ENCODE data around the gene PCDHA2. TPM values are rescaled to one million over a fixed set of nuclear protein-coding genes. Genes with fewer than 3 reads are reported as not detected.

Gene PCDHA2
- total RNA-seq (2021; fragmentation: NEBNext Ultra II Directional; extraction: Animal tissue kit (Norgen Biotek cat#: 25700)), result 1.9 TPM in 2 replicates
- polyA plus RNA-seq (2011; rRNA removed), result 0.86 and 1.2 TPM in 2 replicates
- 1.3 TPM for polyA plus RNA-seq (2011; cell fraction: cytosol; rRNA removed)
- polyA plus RNA-seq (2011; cell fraction: nucleus; rRNA removed), result 2.1 TPM
- polyA plus RNA-seq (2012, experiment 1 of 2), result 1.8 to 2.9 TPM (median 2.4 TPM) in 4 replicates
- 0.24 TPM for polyA plus RNA-seq (2012, experiment 2 of 2)
- 0.99 TPM for polyA plus RNA-seq (2013, experiment 1 of 2)
- 0.85 TPM for polyA plus RNA-seq (2013, experiment 2 of 2)
- polyA minus RNA-seq (2011; rRNA and poly(A)+ RNA removed), result 3.0 and 3.4 TPM in 2 replicates
- 2.8 TPM for polyA minus RNA-seq (2011; cell fraction: cytosol; rRNA and poly(A)+ RNA removed)
- polyA minus RNA-seq (2011; cell fraction: nucleus; rRNA and poly(A)+ RNA removed), result 13.8 TPM
- long read RNA-seq, experiment 1, partial matches to known transcripts, result 0 of 1 reads
- long read RNA-seq, experiment 1, other reads (novel, unspliced or antisense), result 0 of 1 reads
- long read RNA-seq, experiment 2, result 0 reads

DNA sequence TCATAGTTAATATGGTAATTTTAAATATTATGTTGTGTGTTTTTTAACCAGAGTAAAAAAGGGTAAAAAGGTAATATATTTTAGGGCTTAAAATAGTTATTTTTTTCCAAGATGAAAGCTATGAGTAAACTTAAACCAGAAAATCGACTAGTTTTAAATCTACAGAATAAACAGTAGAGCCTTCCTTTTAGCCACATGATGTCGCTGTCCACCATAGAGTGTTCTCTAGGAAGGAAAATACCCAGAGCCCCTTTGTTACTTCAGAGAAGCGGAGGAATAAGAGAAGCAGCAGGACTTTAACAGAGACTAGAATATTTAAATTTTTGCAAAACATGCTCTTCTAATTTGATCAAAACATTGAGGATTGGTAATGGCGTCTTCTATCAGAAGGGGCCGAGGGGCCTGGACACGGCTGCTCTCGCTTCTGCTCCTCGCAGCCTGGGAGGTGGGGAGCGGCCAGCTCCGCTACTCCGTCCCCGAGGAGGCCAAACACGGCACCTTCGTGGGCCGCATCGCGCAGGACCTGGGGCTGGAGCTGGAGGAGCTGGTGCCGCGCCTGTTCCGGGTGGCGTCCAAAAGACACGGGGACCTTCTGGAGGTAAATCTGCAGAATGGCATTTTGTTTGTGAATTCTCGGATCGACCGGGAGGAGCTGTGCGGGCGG is at the start of gene PCDHA2:
Gene PCDHA2, plus strand, starts transcription at position 258 of the 664 bp plus-strand sequence.
- H4K20me1 ChIP-seq (replicated peaks in 1 of 2; ENCODE audit: control insufficient read depth in 1 of 2, insufficient read depth in 2 of 2, low read length in 2 of 2), result no peaks in the 10 kb centered on the region
- no peak within 1 kb of the TSS for H2BK12ac ChIP-seq (ENCODE audit: low read depth, low read length)
- no peak within 1 kb of the TSS for H3K4ac ChIP-seq (replicated peaks; ENCODE audit: insufficient read length, low read depth, low read length)
- H3K9ac ChIP-seq (replicated peaks in 1 of 4; ENCODE audit: extremely low read depth in 1 of 4, low read depth in 3 of 4, low read length in 3 of 4), result no peak within 1 kb of the TSS; a peak in 1 of 7 replicates
- no peaks in the 10 kb centered on the region for H3K79me1 ChIP-seq (ENCODE audit: low read depth, low read length)
- H2BK120ac ChIP-seq (replicated peaks; ENCODE audit: low read depth, low read length), result no peak within 1 kb of the TSS
- H2BK5ac ChIP-seq (ENCODE audit: low read depth, low read length), result no peak within 1 kb of the TSS
- H2AK5ac ChIP-seq (ENCODE audit: low read depth, low read length), result no peak within 1 kb of the TSS
- H3K56ac ChIP-seq (replicated peaks; ENCODE audit: insufficient read length, low read depth, low read length), result no peak within 1 kb of the TSS
- no peak within 1 kb of the TSS for H3K27ac ChIP-seq (ENCODE audit: low read depth, low read length)
- no peak within 1 kb of the TSS for H4K5ac ChIP-seq (ENCODE audit: insufficient read length, low read depth, low read length)
- peak within 1 kb of the TSS; percentile 56 to 81 for H3K4me2 ChIP-seq (ENCODE audit: insufficient read depth in 1 of 2, low read depth in 2 of 2, low read length in 2 of 2)
- H3K27me3 ChIP-seq (replicated peaks in 1 of 4; ENCODE audit: control insufficient read depth in 3 of 4, extremely low read depth in 1 of 4, insufficient read depth in 3 of 4, low read length in 3 of 4), result no peaks in the 10 kb centered on the region
- H2BK15ac ChIP-seq (ENCODE audit: low read length), result no peak within 1 kb of the TSS
- H3K9me3 ChIP-seq (ENCODE audit: insufficient read depth in 2 of 2, low read depth in 1 of 2, low read length in 1 of 2), result peaks cover 3 to 16% of the 10 kb centered on the region in 2 experiments; a peak in 3 of 4 replicates
- H4K8ac ChIP-seq (ENCODE audit: extremely low read depth, insufficient read depth, low read length), result no peak within 1 kb of the TSS
- no peaks in the 10 kb centered on the region for H3K23me2 ChIP-seq (ENCODE audit: low read depth, low read length)
- H3K14ac ChIP-seq (ENCODE audit: insufficient read length), result no peak within 1 kb of the TSS
- ChIA-PET POLR2A (ENCODE audit: partially characterized antibody) (interaction anchor here (1.5 to 1.6 kb wide), 2 partner anchors 9 to 13 kb away, joined by 3 to 4 read pairs; partner anchors contain the start of gene PCDHA1), CTCF (ENCODE audit: partially characterized antibody) (interaction anchor here (0.6 to 5.7 kb wide), 30 partner anchors 9 to 719 kb away, joined by 3 to 59 read pairs (median 4); partner anchors contain the start of genes PCDHA1, PCDHA4, PCDHA6 and PCDHA8)
- no peak within 1 kb of the TSS for H2BK20ac ChIP-seq (ENCODE audit: low read length)
- no peak within 1 kb of the TSS for H3K18ac ChIP-seq (ENCODE audit: extremely low read depth, low read length)
- no peak for FAIRE-seq
- no peak within 1 kb of the TSS for H4K91ac ChIP-seq (replicated peaks; ENCODE audit: insufficient read length, low read length)
- peaks cover 0 to 10% (median 0%) of the 10 kb centered on the region in 4 experiments; a peak in 1 of 8 replicates for H3K36me3 ChIP-seq (ENCODE audit: control insufficient read depth in 2 of 4, insufficient read depth in 4 of 4, low read length in 3 of 4)
- no peaks in the 10 kb centered on the region for H3K79me2 ChIP-seq (ENCODE audit: control insufficient read depth in 1 of 2, insufficient read depth in 2 of 2, low read length in 2 of 2)
- H2AFZ ChIP-seq (ENCODE audit: low read length), result peak within 1 kb of the TSS; percentile 86; the same call in 1 of the 2 replicates
- DNase-seq (ENCODE audit: low read depth in 1 of 2, low spot score in 2 of 2), result peak in 1 of 2 experiments; percentile 58
- no peaks in the 10 kb centered on the region for H3K4me1 ChIP-seq (replicated peaks in 1 of 4; ENCODE audit: control insufficient read depth in 3 of 4, insufficient read depth in 4 of 4, low read length in 3 of 4)
- H3K4me3 ChIP-seq (ENCODE audit: extremely low read depth in 1 of 4, insufficient read depth in 2 of 4, low read depth in 3 of 4, low read length in 4 of 4), result peak within 1 kb of the TSS; percentile 51 to 86 (median 58)
- H3K23ac ChIP-seq (ENCODE audit: insufficient read length), result no peak within 1 kb of the TSS
- 46% methylated on average over 27 of the region's 27 CpGs; no CpG with 5 or more reads in 1 of the 2 experiments for WGBS, 2 experiments (ENCODE audit: extremely low coverage in 1 of 2, insufficient coverage in 1 of 2, insufficient read length in 1 of 2, insufficient replicate concordance in 2 of 2, low coverage in 1 of 2, low lambda C conversion rate in 2 of 2, missing lambda C conversion rate in 1 of 2)
- no peak for TF ChIP-seq JUND (IDR thresholded peaks at IDR 0.05; ENCODE audit: low read length)
- peak; percentile 48 for TF ChIP-seq KDM4A (IDR thresholded peaks at IDR 0.05; ENCODE audit: low read depth, low read length, severe bottlenecking)
- no peak for TF ChIP-seq CTBP2 (IDR thresholded peaks at IDR 0.05; ENCODE audit: borderline replicate concordance, insufficient read depth, insufficient read length, low read length)
- peak; percentile 45 to 54 for TF ChIP-seq RAD21 (IDR thresholded peaks at IDR 0.05 in 1 of 2, conservative IDR thresholded peaks at IDR 0.05 in 1 of 2; ENCODE audit: low read depth in 2 of 2, low read length in 2 of 2)
- peak in 2 of 3 experiments; percentile 38 to 47; a peak in 2 of 4 replicates for TF ChIP-seq CTCF (IDR thresholded peaks at IDR 0.05; ENCODE audit: control extremely low read depth in 1 of 3, insufficient read depth in 1 of 3, low read depth in 1 of 3, low read length in 3 of 3)
- TF ChIP-seq CREB1 (IDR thresholded peaks at IDR 0.05), result no peak
